Renal pelvis (tissue), 3 donors: ENCODE results near the gene MESP2. TPM values are rescaled to one million over a fixed set of nuclear protein-coding genes. Genes with fewer than 3 reads are reported as not detected.

Experiments
- polyA plus RNA-seq, 3 donors: library from polyadenylated mRNA; unstranded; fragments of 120-200 nt; gene quantifications; one replicate each; pipeline ENCODE4 v1.2.1, GENCODE V29; 2013; ENCODE audit not compliant: insufficient read length in 3 of 3

MESP2 gene
- polyA plus RNA-seq, 3 donors = 0.44 to 0.49 (median 0.47) TPM

Other genes with a start within 250 kb of the MESP2 start
- 10 to 100 TPM in 2 of 3 donors, 1 to 10 TPM in 1; 9.1 to 13.6 (median 12.4) TPM for gene TICRR, start 200.9 kb upstream of the MESP2 start, polyA plus RNA-seq
- 10 to 100 TPM; 13.0 to 17.1 (median 14.1) TPM for gene KIF7, start 120.9 kb upstream of the MESP2 start, polyA plus RNA-seq
- gene PLIN1, start 97.0 kb upstream of the MESP2 start, polyA plus RNA-seq = 1 to 10 TPM in 2 of 3 donors, under 1 TPM in 1; 0.97 to 1.4 (median 1.3) TPM
- 10 to 100 TPM; 17.3 to 20.6 (median 19.8) TPM for gene PEX11A, start 85.6 kb upstream of the MESP2 start, polyA plus RNA-seq
- 1 to 10 TPM; 2.4 to 4.0 (median 3.4) TPM for gene WDR93, start 85.5 kb upstream of the MESP2 start, polyA plus RNA-seq
- gene MESP1, start 25.1 kb upstream of the MESP2 start, polyA plus RNA-seq = 1 to 10 TPM; 1.3 to 2.0 (median 1.8) TPM
- 100 to 1,000 TPM; 110 to 123 (median 121) TPM for gene ANPEP, start 38.5 kb downstream of the MESP2 start, polyA plus RNA-seq
- gene AP3S2, start 117.7 kb downstream of the MESP2 start, polyA plus RNA-seq = 10 to 100 TPM; 29.8 to 44.9 (median 44.1) TPM
- gene ARPIN, start 136.6 kb downstream of the MESP2 start, polyA plus RNA-seq = 10 to 100 TPM; 25.7 to 31.6 (median 31.1) TPM
- gene ZNF710, start 225.0 kb downstream of the MESP2 start, polyA plus RNA-seq = 10 to 100 TPM; 17.6 to 26.6 (median 17.9) TPM